GM21526 (cell line): ENCODE data around the gene ANKRD24.
"Not testable (repeated sequence)": the region's sequence is repeated elsewhere in the genome, so short reads cannot be mapped to it uniquely, and the experiment has no call there.

Experiments
- ATAC-seq: cut with Tn5 transposase; IDR thresholded peaks from one replicate; pipeline ENCODE4 v1.9.1; 2021; ENCODE audit warnings: moderate library complexity; ENCODE audit not compliant: unreplicated experiment, low FRiP score

ANKRD24 gene

GRCh38 chr19:4227771-4228170 is 45.3 kb downstream of the ANKRD24 start:
- no peak for ATAC-seq

- no peak for ATAC-seq
Observed at GRCh38 chr19:4228765-4229178, 46.3 kb downstream of the ANKRD24 start.

- ATAC-seq, result peak; percentile 48
Observed at GRCh38 chr19:4229179-4229931, 46.9 kb downstream of the ANKRD24 start, which contains the start of gene EBI3. Gene EBI3, plus strand, starts transcription at chr19:4229523. Its CDS starts 28 bp downstream, at chr19:4229551.

GRCh38 chr19:4230237-4230636 is 47.7 kb downstream of the ANKRD24 start:
- not testable (repeated sequence) for ATAC-seq

- not testable (repeated sequence) for ATAC-seq
Observed at GRCh38 chr19:4231521-4231920, 49.0 kb downstream of the ANKRD24 start.

- ATAC-seq, result not testable (repeated sequence)
Observed at GRCh38 chr19:4232139-4232538, 49.6 kb downstream of the ANKRD24 start.

GRCh38 chr19:4232614-4233281 is 50.3 kb downstream of the ANKRD24 start:
- no peak for ATAC-seq

GRCh38 chr19:4233282-4233853 is 50.9 kb downstream of the ANKRD24 start:
- ATAC-seq, result no peak

- no peak for ATAC-seq
Observed at GRCh38 chr19:4234142-4234861, 51.8 kb downstream of the ANKRD24 start.

- ATAC-seq, result no peak
Observed at GRCh38 chr19:4234862-4235201, 52.3 kb downstream of the ANKRD24 start.

GRCh38 chr19:4237510-4237909 is 55.0 kb downstream of the ANKRD24 start:
- not testable (repeated sequence) for ATAC-seq

- no peak for ATAC-seq
Observed at GRCh38 chr19:4238831-4239230, 56.3 kb downstream of the ANKRD24 start.

GRCh38 chr19:4241824-4242430 is 59.4 kb downstream of the ANKRD24 start:
- ATAC-seq, result no peak

- not testable (repeated sequence) for ATAC-seq
Observed at GRCh38 chr19:4245938-4246337, 63.4 kb downstream of the ANKRD24 start.

GRCh38 chr19:4246767-4247593 is 64.5 kb downstream of the ANKRD24 start, which contains the start of gene YJU2:
Gene YJU2, plus strand, starts transcription at chr19:4247080. Its CDS starts 67 bp downstream, at chr19:4247147.
- ATAC-seq, result peak; percentile 75

- no peak for ATAC-seq
Observed at GRCh38 chr19:4256563-4256962, 74.1 kb downstream of the ANKRD24 start.

GRCh38 chr19:4257025-4257424 is 74.5 kb downstream of the ANKRD24 start:
- no peak for ATAC-seq

GRCh38 chr19:4258181-4258580 is 75.7 kb downstream of the ANKRD24 start:
- no peak for ATAC-seq

- ATAC-seq, result no peak
Observed at GRCh38 chr19:4260613-4261191, 78.2 kb downstream of the ANKRD24 start.
